Brain pericyte (primary cell): ENCODE measurements around the gene TBCA.

ENCODE experiments used
- DNase-seq: peaks from one replicate; pipeline ENCODE4 v3.0.0-alpha.2; 2012; ENCODE audit warnings: low read depth, low spot score

TBCA gene

DNA sequence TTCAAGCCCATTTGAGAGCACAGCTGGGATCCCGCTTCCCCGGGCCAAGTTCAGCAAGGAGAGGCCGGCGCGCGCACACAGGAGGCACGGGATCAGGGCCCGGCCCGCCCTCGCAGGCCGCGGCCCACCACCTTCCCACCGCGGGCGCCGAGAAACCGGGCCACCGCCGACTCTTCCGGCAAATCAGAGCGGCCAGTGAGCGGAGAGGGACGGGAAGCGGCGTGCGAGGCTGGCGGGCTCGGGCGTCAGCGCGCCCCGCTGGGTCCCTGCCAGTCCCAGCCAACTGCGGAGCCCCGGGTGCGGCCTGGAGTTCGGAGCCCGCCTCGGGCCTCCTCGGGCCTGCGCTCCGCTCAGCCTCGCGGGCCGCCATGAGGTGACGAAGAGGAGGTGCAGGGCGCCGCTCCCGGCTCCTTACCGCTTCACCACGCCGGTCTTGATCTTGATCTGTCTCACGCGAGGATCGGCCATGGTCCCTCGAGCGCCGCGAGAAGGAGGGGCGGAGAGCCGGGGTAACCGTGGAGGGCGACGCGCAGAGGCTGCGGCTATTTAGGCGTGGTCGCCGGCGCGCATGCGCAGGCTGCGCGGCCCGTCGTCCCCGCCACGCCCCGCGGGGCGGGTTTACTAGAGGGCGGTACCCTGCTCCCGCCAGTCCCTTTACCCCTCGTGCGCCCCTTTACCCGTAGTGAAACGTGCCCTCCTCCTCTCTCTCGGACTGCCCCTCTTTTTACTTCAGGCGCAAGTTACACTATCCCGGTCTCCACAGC is at the start of gene TBCA:
TBCA (minus strand) TSS at position 550 of the 764 bp plus-strand sequence; CDS start at position 468, 82 bp downstream.
- DNase-seq: peak; percentile 80

- no peak for DNase-seq
Observed at GRCh38 chr5:77824981-77825380, 48.8 kb upstream of the TBCA start.

- no peak for DNase-seq
Observed at GRCh38 chr5:77816686-77817085, 40.5 kb upstream of the TBCA start.

GRCh38 chr5:77812926-77813589 is 36.9 kb upstream of the TBCA start:
- no peak for DNase-seq

DNA sequence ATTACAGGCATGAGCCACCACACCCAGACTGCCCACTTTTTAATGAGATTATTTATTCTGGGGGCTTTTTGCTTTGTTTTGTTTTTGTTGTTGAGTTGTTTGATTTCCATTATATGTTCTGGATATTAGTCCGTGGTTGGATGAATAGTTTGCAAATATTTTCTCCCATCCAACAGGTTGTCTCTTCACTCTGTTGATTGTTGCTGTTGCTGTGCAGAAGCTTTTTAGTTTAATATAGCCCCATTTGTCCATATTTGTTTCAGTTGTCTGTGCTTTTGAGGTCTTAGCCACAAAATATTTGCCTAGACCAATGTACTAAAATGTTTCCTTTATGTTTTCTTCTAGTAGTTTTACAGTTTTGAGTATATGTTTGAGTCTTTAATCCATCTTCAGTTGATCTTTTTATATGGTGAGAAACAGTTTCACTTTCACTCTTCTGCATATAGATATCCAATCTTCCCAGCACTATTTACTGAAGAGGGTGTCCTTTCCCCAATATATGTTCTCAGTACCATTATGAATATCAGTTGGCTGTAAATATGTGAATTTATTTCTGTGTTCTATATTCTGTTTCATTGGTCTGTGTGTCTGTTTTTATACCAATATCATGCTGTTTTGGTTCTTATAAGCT is 30.2 kb upstream of the TBCA start:
- DNase-seq: no peak

DNA sequence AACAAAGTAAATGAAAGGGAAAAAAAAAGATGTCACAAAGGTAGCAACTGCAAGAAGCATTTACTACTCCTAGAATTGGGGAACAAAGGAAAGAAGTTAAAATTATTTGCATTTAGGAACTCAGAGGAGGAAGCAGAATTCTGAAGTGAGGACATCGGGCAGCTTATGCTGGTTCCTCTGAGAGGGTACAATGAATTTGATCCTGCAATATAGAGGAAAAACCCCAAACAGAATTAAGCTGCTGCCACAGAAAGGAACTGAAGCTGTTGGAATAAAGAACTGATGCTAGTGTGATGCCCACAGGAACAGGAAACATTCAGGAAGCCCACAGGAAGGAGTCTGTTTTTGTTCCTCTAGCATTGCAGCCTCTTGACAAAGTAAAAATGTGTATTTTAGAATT is 22.3 kb upstream of the TBCA start:
- no peak for DNase-seq

DNA sequence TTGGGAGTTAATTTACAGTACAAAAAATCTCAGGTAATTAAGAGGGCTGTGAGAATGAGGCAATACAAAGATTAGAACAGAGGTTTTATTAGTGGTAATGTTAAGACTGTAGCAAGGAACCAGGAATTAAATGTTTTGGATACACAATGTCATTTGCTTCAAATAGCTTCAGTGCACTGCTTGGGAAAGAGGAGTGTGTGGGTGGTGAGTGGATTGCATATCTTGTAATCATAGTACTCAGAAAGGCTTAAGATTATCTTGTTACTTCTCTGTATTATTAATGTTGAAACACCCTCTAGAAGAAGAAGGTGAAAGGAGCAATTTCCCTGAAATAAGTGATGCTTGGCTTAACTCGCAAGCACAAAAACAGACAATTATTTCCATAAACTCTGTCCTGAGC is 21.0 kb upstream of the TBCA start:
- no peak for DNase-seq

DNA sequence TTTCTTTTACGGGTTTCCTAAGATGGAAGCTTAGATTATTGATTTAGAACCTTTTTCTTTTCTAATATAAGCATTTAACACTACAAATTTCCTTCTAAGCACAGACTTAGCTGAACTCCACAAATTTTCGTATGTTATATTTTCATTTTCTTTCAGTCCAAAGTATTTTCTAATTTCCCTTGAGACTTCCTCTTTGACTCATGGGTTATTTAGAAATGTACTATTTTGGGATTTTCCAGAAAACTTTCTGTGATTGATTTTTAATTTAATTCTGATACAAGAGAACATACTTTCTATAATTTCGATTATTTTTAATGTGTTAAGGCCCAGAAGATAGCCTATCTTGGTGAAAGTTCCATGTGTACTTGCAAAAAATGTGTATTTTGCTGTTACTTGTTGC is 19.7 kb upstream of the TBCA start:
- no peak for DNase-seq

DNA sequence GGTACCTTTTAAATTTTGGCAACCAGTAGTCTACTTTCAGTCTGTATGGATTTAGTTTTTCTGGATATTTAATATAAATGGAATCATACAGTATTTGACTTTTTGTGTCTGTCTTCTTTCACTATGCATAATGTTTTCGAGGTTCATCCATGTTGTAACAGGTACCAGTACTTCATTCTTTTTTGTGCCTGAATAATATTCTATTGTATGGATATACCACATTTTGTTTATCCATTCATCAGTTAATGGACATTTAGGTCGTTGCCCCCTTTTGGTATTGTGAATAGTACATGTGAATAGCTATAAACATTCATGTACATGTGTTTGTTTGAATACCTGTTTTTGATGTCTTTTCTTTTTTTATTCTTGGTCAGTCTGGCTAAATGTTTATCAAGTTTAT is 19.1 kb upstream of the TBCA start:
- DNase-seq: no peak

DNA sequence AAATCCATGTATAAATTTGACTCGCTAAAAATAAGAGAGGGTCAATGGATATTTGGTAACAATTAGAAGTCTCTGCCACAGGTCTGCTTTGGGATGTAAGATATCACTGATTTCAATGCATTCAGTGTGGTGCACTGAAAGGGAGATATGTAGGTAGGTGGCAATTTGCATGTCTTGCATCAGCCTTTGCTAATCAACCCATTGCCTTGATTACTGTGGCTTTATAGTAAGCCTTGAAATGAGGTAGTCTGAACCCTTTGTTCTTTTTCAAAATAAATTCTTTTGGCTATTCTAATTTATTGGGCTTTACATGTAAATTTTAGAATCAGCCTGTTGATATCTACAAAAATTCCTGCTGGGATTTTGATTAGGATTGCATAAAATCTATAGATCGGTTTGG is 15.8 kb upstream of the TBCA start:
- no peak for DNase-seq

- no peak for DNase-seq
Observed at GRCh38 chr5:77791356-77791755, 15.2 kb upstream of the TBCA start.

DNA sequence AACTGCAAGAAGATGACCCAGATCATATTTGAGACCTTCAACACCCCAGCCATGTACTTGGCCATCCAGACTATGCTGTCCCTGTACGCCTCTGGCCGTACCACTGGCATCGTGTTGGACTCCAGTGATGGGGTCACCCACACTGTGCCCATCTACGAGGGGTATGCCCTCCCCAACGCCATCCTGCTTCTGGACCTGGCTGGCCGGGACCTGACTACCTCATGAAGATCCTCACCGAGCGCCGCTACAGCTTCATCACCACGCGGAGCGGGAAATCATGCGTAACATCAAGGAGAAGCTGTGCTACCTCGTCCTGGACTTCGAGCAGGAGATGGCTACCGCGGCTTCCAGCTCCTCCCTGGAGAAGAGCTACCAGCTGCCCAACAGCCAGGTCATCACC is 9.1 kb upstream of the TBCA start:
- no peak for DNase-seq

DNA sequence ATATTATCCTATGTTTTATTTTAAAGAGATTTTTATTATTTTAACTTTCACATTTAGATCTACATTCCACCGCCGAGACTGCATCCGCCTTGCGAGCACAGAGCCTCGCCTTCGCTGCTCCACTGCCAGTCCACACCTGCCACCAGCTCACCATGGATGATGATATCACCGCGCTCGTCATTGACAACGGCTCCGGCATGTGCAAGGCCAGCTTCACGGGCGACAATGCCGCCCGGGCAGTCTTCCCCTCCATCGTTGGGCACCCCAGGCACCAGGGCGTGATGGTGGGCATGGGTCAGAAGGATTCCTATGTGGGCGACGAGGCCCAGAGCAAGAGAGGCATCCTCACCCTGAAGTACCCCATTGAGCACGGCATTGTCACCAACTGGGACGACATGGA is 8.6 kb upstream of the TBCA start:
- no peak for DNase-seq

- DNase-seq: no peak
Observed at GRCh38 chr5:77781076-77781475, 4.9 kb upstream of the TBCA start.

DNA sequence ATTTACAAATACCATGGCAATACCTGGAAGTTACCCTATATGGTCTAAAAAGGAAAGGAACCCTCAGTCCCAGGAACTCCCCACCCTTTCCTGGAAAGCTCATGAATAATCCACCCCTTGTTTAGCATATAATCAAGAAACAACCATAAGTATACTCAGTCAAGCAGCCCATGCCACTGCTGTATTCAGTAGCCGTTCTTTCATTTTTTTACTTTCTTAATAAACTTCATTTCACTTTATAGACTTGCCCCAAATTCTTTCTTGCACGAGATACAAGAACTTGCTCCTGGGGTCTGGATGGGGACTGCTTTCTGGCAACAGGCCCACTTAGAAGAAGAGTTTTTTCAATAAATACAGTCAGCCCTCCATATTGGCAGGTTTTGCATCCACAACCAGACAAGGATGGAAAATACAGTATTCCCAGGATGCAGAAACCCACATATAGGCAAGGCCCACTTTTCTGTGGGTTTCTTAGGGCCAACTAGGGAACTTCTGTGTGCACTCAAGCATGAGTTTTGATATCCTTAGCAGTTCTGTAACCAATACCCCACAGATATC is 2.8 kb upstream of the TBCA start:
- DNase-seq: no peak

GRCh38 chr5:77778398-77778797 is 2.3 kb upstream of the TBCA start:
- DNase-seq: no peak

- DNase-seq: no peak
Observed at GRCh38 chr5:77777911-77778310, 1.8 kb upstream of the TBCA start.

DNA sequence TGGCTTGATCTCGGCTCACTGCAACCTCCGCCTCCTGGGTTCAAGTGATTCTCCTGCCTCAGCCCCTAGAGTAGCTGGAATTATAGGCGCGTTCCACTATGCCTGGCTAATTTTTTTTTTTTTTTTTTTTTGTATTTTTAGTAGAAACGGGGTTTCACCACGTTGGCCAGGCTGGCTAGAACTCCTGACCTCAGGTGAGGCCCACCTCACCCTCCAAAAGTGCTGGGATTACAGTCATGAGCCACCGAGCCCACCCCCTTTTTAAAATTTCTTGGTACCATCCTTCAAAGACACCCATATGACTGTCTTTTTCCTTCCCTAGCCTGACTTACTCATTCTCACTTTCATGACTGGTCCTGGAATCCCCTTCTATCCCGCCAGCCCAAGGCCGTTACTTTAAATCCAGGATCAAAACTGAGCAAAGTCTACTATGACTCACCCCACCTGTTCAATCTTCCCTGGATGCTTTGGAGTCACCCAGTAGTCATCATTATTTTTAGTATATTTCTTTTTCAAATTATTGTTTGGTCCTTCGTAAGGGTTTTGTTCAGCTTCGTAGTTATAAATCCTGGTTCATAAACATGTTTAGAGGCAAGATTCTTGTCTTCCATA is 1.2 kb upstream of the TBCA start:
- DNase-seq: no peak

GRCh38 chr5:77776554-77777206 is 541 bp upstream of the TBCA start:
- DNase-seq: no peak

GRCh38 chr5:77774981-77775789 is 954 bp downstream of the TBCA start:
- no peak for DNase-seq
